Osteocyte (in vitro differentiated cells): ENCODE data around the gene BCLAF3. TPM values are rescaled to one million over a fixed set of nuclear protein-coding genes. Genes with fewer than 3 reads are reported as not detected.

Source experiments
- DNase-seq: peaks from one replicate; pipeline ENCODE4 v3.0.0; 2021; ENCODE audit warnings: mixed read lengths; ENCODE audit not compliant: unreplicated experiment; ENCODE audit errors: extremely low spot score
- H3K27ac Mint-ChIP-seq: one replicate; pipeline ENCODE4 v1.8.0; 2021; ENCODE audit warnings: mild to moderate bottlenecking, mixed read lengths; ENCODE audit not compliant: unreplicated experiment
- H3K27me3 Mint-ChIP-seq: one replicate; pipeline ENCODE4 v1.8.0; 2021; ENCODE audit warnings: mixed read lengths; ENCODE audit not compliant: unreplicated experiment
- H3K36me3 Mint-ChIP-seq: one replicate; pipeline ENCODE4 v1.8.0; 2021; ENCODE audit warnings: mixed read lengths; ENCODE audit not compliant: unreplicated experiment
- H3K4me1 Mint-ChIP-seq: one replicate; pipeline ENCODE4 v1.8.0; 2021; ENCODE audit warnings: mixed read lengths; ENCODE audit not compliant: unreplicated experiment
- H3K4me3 Mint-ChIP-seq: one replicate; pipeline ENCODE4 v1.8.0; 2021; ENCODE audit warnings: mild to moderate bottlenecking, moderate library complexity, mixed read lengths; ENCODE audit not compliant: unreplicated experiment
- H3K9me3 Mint-ChIP-seq: one replicate; pipeline ENCODE4 v1.8.0; 2021; ENCODE audit warnings: mixed read lengths; ENCODE audit not compliant: unreplicated experiment
- total RNA-seq: library from RNA; stranded (reverse); gene quantifications from 2 replicates; pipeline ENCODE4 v1.2.1, GENCODE V29; 2021
- TF ChIP-seq, protein P1 (sequence below): fragments of 200-600 bp; sonication (generic); IDR thresholded peaks from 2 replicates; pipeline ENCODE4 v1.5.0; 2021; ENCODE audit warnings: antibody characterized with exemption, mild to moderate bottlenecking, moderate library complexity

BCLAF3 gene
- total RNA-seq, 1 donor from 2014 or later: 11.5 TPM

- H3K27ac Mint-ChIP-seq: no peak overlapping the region
- peaks cover 17% of the 10 kb centered on the region for H3K36me3 Mint-ChIP-seq
- H3K4me1 Mint-ChIP-seq: peaks cover 3% of the 10 kb centered on the region
- no peak for DNase-seq
- peaks cover 36% of the 10 kb centered on the region for H3K9me3 Mint-ChIP-seq
- TF ChIP-seq, protein P1, sequence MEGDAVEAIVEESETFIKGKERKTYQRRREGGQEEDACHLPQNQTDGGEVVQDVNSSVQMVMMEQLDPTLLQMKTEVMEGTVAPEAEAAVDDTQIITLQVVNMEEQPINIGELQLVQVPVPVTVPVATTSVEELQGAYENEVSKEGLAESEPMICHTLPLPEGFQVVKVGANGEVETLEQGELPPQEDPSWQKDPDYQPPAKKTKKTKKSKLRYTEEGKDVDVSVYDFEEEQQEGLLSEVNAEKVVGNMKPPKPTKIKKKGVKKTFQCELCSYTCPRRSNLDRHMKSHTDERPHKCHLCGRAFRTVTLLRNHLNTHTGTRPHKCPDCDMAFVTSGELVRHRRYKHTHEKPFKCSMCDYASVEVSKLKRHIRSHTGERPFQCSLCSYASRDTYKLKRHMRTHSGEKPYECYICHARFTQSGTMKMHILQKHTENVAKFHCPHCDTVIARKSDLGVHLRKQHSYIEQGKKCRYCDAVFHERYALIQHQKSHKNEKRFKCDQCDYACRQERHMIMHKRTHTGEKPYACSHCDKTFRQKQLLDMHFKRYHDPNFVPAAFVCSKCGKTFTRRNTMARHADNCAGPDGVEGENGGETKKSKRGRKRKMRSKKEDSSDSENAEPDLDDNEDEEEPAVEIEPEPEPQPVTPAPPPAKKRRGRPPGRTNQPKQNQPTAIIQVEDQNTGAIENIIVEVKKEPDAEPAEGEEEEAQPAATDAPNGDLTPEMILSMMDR: no peak
- no peaks in the 10 kb centered on the region for H3K27me3 Mint-ChIP-seq
- H3K4me3 Mint-ChIP-seq: no peak overlapping the region
Observed at GRCh38 chrX:19975845-19976244, 15.0 kb downstream of the BCLAF3 start.

DNA sequence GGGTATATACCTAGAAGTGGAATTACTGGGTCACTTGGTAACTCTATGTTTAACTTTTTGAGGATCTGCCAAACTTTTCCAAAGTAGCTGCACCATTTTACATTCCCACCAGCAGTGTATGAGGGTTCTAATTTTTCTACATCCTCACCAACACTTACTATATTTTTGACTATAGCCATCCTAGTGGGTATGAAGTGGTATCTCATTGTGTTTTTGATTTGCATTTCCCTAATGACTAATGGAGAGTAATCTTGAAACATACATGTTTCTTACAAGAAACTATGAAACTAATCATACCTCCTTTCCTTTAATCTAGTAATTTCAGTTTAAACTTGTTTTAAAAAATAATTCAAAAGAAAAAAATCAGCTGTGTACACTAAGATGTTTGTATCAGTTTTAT lies 17.9 kb downstream of the BCLAF3 start:
- Mint-ChIP-seq H3K4me3 (no peak overlapping the region), H3K4me1 (no peaks in the 10 kb centered on the region), H3K9me3 (peaks cover 21% of the 10 kb centered on the region), H3K27me3 (no peaks in the 10 kb centered on the region), H3K27ac (no peak overlapping the region), H3K36me3 (peaks cover 14% of the 10 kb centered on the region)
- TF ChIP-seq, protein P1: no peak
- DNase-seq: no peak

GRCh38 chrX:19968276-19968675 lies 22.6 kb downstream of the BCLAF3 start:
- DNase-seq: no peak
- TF ChIP-seq, protein P1: no peak
- H3K27ac Mint-ChIP-seq: no peak overlapping the region
- H3K27me3 Mint-ChIP-seq: no peaks in the 10 kb centered on the region
- H3K4me3 Mint-ChIP-seq: no peak overlapping the region
- no peaks in the 10 kb centered on the region for H3K4me1 Mint-ChIP-seq
- peaks cover 13% of the 10 kb centered on the region for H3K9me3 Mint-ChIP-seq
- peaks cover 11% of the 10 kb centered on the region for H3K36me3 Mint-ChIP-seq

DNA sequence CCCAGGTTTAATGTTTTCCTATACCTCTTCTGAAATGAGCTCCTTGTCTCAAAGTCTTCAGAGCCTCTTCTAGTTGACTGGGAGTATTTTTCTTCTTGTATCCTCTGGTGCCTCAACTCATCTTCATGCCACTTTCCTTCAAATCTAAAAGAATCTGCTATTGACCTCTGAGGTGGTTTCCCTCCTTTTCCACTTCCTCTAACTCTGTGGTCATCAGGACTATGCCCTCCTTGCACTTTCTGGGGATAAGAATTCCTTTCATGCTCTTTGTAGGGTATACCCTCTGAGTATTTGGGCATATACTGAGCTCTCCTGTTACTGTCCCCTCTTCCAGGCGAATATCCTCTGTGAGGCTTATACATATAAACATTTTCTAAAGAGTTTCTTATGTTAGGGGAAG lies 24.8 kb downstream of the BCLAF3 start:
- no peak overlapping the region for H3K27ac Mint-ChIP-seq
- H3K4me3 Mint-ChIP-seq: no peak overlapping the region
- no peaks in the 10 kb centered on the region for H3K4me1 Mint-ChIP-seq
- peaks cover 9% of the 10 kb centered on the region for H3K9me3 Mint-ChIP-seq
- no peak for DNase-seq
- H3K27me3 Mint-ChIP-seq: no peaks in the 10 kb centered on the region
- TF ChIP-seq, protein P1: no peak
- peaks cover 14% of the 10 kb centered on the region for H3K36me3 Mint-ChIP-seq

DNA sequence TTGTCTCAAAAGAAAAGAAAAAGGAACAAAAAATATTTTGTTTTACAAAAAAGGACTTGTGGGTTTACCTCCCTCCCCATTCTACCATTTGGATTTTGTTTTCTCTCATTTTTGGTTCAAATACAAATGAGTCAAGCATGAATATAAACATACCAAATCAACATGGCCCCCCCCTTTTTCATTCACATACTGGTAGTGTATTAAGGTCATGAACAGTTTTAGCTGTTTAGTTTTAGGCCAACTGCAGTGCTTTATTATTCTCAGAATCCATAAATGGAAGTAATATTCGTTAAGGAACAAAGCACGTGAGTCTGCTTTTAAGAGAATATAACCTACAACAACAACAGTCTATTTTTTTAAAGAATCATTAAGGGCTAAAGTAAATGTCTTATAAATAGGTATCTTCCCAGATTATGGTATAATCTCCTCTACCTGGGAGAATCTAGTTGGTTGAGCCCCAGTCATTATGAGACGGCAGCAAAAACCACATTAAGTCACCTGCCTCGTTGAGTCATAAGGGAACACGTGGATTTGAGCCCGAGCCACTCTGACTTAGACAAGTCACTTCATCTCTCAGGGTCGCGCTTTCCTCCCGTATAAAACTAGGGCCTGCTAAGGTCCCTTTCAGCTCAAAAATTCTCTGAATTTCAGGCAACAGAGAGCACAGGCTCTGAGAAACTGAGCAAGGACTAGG lies 26.7 kb downstream of the BCLAF3 start:
- Mint-ChIP-seq H3K4me3 (no peak overlapping the region), H3K36me3 (peaks cover 14% of the 10 kb centered on the region), H3K9me3 (peaks cover 13% of the 10 kb centered on the region), H3K4me1 (no peaks in the 10 kb centered on the region), H3K27ac (no peak overlapping the region), H3K27me3 (no peaks in the 10 kb centered on the region)
- TF ChIP-seq, protein P1: no peak
- no peak for DNase-seq
